ENCODE measurements around the gene NCAPD3.

DNA sequence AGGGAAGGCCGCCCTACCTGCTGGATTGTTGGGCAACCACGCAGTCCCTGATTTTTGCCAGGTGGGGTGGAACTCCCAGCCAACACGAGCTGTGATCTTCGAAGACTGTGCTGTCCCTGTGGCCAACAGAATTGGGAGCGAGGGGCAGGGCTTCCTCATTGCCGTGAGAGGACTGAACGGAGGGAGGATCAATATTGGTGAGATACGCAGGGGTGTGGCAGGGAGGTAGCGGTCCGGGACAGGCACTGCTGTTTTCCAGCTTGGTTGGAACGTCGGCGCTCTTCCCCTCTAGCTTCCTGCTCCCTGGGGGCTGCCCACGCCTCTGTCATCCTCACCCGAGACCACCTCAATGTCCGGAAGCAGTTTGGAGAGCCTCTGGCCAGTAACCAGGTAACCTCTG lies 37.2 kb upstream of the NCAPD3 start:
- no peak for TF ChIP-seq EZH2 (IDR thresholded peaks at IDR 0.05; ENCODE audit: insufficient read depth, poor library complexity, severe bottlenecking)
- no peak for TF ChIP-seq EZH2phosphoT487 (IDR thresholded peaks at IDR 0.05; ENCODE audit: insufficient read depth, low read depth)

All from GM23248 (cell line).